ENCODE data around the gene HAPSTR1. TPM values are rescaled to one million over a fixed set of nuclear protein-coding genes. Genes with fewer than 3 reads are reported as not detected.

HAPSTR1 gene
- total and polyA plus RNA-seq, 2 of the 13 experiments (the other 11 are each of a cell fraction or from before 2014, with no cell fraction given), result 25.2 to 83.2 TPM

DNA sequence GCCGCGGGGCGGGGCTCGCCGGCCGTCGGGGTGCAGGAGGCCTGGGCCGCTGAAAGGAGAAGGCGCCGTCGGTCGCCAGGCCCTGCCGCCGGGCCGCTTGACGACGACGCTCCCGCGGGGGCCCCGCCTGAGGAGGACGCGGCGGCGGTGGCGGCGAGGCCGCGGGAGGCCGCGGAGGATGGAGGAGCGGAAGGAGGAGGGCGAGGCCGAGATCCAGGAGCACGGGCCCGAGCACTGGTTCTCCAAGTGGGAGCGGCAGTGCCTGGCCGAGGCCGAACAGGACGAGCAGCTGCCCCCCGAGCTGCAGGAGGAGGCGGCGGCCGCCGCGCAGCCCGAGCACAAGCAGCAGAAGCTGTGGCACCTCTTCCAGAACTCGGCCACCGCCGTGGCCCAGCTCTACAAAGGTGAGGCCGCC, 430 bp downstream of the HAPSTR1 start (continued):
- TF ChIP-seq, protein P1, sequence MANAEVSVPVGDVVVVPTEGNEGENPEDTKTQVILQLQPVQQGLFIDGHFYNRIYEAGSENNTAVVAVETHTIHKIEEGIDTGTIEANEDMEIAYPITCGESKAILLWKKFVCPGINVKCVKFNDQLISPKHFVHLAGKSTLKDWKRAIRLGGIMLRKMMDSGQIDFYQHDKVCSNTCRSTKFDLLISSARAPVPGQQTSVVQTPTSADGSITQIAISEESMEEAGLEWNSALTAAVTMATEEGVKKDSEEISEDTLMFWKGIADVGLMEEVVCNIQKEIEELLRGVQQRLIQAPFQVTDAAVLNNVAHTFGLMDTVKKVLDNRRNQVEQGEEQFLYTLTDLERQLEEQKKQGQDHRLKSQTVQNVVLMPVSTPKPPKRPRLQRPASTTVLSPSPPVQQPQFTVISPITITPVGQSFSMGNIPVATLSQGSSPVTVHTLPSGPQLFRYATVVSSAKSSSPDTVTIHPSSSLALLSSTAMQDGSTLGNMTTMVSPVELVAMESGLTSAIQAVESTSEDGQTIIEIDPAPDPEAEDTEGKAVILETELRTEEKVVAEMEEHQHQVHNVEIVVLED (CRISPR knock-in tag; IDR thresholded peaks at IDR 0.05; ENCODE audit: borderline replicate concordance), result no peak
- TF ChIP-seq HOXA3 (CRISPR knock-in tag; IDR thresholded peaks at IDR 0.05) (no peak), RORA (CRISPR knock-in tag; IDR thresholded peaks at IDR 0.05) (no peak), ZNF782 (CRISPR knock-in tag; IDR thresholded peaks at IDR 0.05; ENCODE audit: borderline replicate concordance) (no peak), SCMH1 (CRISPR knock-in tag; IDR thresholded peaks at IDR 0.05; ENCODE audit: borderline replicate concordance) (no peak), ZNF891 (CRISPR knock-in tag; IDR thresholded peaks at IDR 0.05) (no peak; the same call in 1 of the 2 replicates), ZBTB20 (CRISPR knock-in tag; IDR thresholded peaks at IDR 0.05; ENCODE audit: borderline replicate concordance, low read depth) (no peak; the same call in 1 of the 2 replicates), RBM22 (optimal IDR thresholded peaks at IDR 0.05; ENCODE audit: low read length) (no peak), DZIP1 (CRISPR knock-in tag; IDR thresholded peaks at IDR 0.05) (0 out of 2 replicates have a peak, but pooled peaks have one; percentile 20), ZNF768 (CRISPR knock-in tag; IDR thresholded peaks at IDR 0.05) (0 out of 2 replicates have a peak, but pooled peaks have one; percentile 47), SP1 (IDR thresholded peaks at IDR 0.05) (no peak), SP1 (CRISPR knock-in tag; IDR thresholded peaks at IDR 0.05) (no peak), TBX2 (CRISPR knock-in tag; IDR thresholded peaks at IDR 0.05; ENCODE audit: borderline replicate concordance) (no peak), CREM (IDR thresholded peaks at IDR 0.05) (no peak), CREM (CRISPR knock-in tag; IDR thresholded peaks at IDR 0.05) (no peak), GZF1 (CRISPR knock-in tag; IDR thresholded peaks at IDR 0.05) (no peak), TIGD3 (CRISPR knock-in tag; IDR thresholded peaks at IDR 0.05; ENCODE audit: borderline replicate concordance) (peak; percentile 52; the same call in 1 of the 2 replicates), ZNF878 (CRISPR knock-in tag; IDR thresholded peaks at IDR 0.05) (no peak), ZNF800 (CRISPR knock-in tag; IDR thresholded peaks at IDR 0.05) (no peak)
- TF ChIP-seq, protein P2, sequence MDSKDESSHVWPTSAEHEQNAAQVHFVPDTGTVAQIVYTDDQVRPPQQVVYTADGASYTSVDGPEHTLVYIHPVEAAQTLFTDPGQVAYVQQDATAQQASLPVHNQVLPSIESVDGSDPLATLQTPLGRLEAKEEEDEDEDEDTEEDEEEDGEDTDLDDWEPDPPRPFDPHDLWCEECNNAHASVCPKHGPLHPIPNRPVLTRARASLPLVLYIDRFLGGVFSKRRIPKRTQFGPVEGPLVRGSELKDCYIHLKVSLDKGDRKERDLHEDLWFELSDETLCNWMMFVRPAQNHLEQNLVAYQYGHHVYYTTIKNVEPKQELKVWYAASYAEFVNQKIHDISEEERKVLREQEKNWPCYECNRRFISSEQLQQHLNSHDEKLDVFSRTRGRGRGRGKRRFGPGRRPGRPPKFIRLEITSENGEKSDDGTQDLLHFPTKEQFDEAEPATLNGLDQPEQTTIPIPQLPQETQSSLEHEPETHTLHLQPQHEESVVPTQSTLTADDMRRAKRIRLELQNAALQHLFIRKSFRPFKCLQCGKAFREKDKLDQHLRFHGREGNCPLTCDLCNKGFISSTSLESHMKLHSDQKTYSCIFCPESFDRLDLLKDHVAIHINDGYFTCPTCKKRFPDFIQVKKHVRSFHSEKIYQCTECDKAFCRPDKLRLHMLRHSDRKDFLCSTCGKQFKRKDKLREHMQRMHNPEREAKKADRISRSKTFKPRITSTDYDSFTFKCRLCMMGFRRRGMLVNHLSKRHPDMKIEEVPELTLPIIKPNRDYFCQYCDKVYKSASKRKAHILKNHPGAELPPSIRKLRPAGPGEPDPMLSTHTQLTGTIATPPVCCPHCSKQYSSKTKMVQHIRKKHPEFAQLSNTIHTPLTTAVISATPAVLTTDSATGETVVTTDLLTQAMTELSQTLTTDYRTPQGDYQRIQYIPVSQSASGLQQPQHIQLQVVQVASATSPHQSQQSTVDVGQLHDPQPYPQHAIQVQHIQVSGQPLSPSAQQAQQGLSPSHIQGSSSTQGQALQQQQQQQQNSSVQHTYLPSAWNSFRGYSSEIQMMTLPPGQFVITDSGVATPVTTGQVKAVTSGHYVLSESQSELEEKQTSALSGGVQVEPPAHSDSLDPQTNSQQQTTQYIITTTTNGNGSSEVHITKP (CRISPR knock-in tag; IDR thresholded peaks at IDR 0.05; ENCODE audit: low read depth), result no peak
